HG02884 (cell line): ENCODE data around the gene WWC2.
"Not testable (repeated sequence)": the region's sequence is repeated elsewhere in the genome, so short reads cannot be mapped to it uniquely, and the experiment has no call there.

Source experiments
- ATAC-seq: cut with Tn5 transposase; IDR thresholded peaks from one replicate; pipeline ENCODE4 v1.9.1; 2021; ENCODE audit warnings: mild to moderate bottlenecking, moderate library complexity; ENCODE audit not compliant: unreplicated experiment

WWC2 gene

DNA sequence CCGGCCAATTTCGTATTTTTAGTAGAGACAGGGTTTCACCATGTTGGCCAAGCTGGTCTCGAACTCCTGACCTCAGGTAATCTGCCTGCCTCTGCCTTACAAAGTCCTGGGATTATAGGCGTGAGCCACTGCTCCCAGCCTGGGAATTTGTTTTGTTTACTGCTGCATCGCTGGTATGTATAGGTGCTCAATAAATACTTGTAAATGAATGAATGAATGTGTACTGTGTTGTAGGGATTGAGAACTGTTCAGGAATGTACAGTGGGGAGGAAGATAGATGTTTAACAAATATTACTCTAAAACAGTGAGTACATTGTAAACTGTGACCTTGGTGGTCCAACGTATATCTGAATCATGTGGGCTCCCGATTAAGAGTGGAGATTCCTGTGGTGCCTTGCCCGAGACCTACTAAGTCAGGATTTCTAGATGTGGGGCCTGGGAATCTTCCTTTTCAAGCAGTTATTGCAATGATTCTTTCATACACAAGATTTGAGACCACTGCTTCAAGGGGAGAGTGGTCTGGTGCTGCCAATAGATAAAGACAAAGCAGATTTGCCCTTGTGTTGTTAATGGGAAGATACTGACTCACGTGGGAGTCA lies 41.0 kb downstream of the WWC2 start:
- no peak for ATAC-seq

GRCh38 chr4:183140911-183141320 lies 41.9 kb downstream of the WWC2 start:
- ATAC-seq: no peak

DNA sequence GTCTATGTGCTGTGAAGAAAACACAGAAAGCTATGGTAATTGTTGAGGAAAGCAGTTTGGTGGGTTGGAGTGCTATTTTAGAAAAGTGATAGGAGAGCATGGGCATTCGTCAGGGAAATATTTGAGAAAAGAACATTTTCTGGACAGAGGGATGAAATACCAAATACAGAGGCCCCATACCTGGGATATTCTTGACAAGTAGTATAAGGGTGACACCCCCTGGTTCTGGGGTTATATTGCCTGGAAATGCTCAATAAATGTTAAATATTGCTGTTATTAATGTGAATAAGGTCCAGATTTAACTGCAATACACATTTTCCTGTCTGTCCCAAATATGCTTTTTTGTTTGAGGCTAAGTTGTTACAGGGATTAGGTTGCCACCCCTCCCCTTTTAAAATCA lies 42.9 kb downstream of the WWC2 start:
- ATAC-seq: no peak

- no peak for ATAC-seq
These were observed 43.8 kb downstream of the WWC2 start for GRCh38 chr4:183142571-183143550.

DNA sequence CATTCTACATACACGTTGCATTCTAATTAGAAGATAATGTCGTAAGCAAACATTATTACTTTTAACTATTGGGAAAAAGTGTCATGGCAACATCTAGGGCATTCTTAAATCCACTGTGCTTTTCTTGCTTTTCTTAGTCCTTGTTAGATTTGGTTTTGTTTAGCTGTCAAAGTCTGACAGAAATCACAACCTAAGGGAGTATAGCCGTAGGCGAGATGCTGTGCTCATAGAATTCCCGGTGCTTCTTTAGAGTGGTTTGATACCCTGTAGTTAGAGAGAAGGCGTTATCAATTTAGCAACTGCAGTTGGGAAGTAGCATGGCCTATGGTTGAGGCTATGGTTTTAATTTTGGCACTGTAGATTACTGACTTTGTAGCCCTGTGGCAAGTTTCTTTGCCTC lies 45.7 kb downstream of the WWC2 start:
- ATAC-seq: no peak

DNA sequence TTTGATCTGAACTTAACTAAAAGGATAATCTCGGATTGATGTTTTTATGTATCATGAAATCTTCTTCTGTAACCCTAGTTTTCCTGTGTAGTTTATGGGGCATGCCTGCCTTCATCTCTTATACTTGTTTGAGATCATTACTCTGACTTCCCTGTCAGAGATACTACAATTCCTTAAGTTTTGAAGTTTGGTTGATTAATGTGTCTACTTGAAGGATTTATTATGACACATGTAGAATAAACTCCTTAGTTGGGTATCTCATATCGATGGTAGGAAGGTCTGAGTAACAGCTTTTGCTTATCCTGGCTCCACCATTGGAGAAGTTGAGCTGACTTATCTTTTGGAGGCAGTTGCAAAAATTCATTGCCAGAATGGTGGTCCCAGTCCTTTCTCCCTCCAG lies 46.7 kb downstream of the WWC2 start:
- ATAC-seq: no peak

DNA sequence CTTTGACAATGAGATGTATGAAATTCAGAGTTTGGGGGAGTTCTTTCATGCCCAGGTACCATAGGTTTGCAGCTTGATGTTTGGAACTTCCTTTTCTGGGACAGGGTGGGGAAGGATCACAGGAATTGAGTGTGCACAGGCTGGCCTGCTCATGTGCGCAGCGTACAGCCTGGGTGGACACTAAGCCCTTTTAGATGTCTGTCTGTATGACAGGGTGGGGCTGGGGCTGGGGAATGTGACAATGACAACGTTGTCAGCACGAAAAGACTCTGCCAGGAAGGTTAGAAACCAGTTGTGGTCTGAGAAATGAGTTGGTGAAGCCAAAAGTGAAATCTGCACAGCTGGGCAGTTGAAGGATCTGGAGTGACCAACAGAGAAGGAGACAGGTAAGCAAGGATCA lies 47.4 kb downstream of the WWC2 start:
- no peak for ATAC-seq

DNA sequence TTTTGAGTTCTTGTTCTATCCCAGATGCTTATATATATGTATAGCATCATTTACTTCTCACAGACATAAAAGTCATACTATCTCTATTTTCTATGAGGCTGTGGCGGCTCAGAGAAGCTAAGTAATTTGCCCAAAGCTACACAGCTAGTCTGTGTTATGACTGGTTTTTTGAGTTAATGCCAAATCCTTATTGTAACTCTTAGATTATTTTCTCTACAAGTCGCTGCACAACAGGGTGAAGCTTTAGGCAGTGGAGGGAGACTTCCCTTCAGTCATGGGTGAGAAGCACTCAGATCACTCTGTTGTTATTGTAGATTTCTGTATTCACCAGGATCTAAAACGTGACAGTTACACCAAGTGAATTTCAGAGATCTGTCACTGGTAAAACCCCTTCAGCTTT lies 48.1 kb downstream of the WWC2 start:
- no peak for ATAC-seq

DNA sequence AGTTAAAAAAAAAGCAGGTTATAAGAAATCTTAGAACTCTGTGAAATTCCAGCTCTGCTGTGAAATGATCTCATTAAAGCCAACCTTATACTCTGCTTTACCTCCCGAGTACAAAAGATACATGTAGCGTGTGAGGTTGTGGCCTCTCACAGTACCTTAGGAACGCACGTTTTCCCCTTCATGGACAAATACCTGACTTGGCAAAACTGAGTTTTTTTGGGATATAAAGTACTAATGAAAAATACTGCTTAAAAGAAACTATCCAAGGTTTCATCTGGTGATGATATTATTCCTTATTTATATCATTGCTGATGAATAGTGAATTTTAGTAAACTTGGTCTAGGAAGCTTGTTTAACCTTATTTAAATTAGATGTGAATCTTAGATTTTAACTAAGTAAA lies 48.9 kb downstream of the WWC2 start:
- ATAC-seq: no peak

- no peak for ATAC-seq
These were observed 50.8 kb downstream of the WWC2 start for GRCh38 chr4:183149616-183150539.

GRCh38 chr4:183150664-183151063 lies 51.6 kb downstream of the WWC2 start:
- not testable (repeated sequence) for ATAC-seq

GRCh38 chr4:183152232-183152631 lies 53.2 kb downstream of the WWC2 start:
- ATAC-seq: not testable (repeated sequence)

DNA sequence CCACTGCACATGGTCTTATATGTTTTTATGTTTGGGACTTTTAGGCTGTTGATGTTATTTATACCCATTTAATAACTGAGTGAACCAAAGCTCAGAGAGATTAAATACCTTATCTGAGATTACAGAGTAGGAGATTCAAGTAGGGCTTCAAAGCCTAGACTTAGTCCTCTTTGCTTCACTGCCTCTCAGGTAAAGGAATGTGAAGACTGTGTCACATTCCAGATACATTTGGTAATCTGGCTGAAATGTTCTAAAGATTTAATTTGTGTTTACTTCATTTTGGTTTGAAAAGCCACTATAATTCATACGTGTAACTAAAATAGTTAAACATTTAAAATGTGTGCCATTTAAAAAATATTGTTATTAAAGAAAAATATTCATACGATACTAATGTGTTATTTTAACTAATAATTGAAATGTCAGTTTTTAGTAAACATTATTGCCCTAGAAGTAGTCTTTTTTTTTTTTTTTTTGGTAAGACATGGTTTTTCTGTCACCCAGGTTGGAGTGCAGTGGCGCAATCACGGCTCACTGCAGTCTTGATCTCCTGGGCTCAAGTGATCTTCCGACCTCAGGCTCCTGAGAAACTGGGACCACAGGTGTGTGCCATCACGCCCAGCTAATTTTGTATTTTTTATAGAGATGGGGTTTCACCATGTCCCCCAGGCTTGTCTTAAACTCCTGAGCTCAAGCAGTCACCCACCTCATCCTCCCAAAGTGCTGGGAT lies 54.3 kb downstream of the WWC2 start:
- no peak for ATAC-seq

DNA sequence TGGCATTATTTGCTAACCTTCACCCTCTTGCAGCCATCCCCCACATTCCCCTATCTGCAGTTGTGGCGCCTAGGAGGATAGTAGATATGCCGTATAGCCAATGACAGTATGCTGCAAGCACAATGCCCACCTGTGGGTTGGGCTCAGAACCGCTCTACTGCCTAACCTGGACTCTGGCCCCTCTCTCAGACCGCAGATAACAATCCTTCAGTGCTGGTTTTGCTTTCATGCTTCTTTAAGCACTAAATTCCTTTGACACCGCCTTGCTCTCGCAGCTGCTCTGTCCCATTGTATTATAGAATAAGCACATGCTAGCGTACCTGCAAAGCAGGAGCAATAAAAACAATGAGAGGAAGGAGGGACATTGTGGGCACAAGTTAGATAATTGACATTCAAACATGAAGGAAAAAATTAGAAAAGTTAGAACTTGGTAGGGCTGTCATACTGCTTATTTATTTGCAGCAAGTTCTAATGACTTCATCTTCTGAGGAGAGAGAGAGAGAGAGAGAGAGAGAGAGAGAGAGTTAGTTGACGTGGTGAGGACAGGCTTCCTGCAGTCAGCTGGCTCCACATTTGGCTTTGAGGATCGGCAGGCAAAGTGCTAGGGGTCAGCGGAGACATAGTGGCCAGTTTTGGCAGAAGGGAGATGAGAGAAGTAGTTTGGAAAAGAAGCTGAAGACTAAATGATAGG lies 55.8 kb downstream of the WWC2 start:
- no peak for ATAC-seq

DNA sequence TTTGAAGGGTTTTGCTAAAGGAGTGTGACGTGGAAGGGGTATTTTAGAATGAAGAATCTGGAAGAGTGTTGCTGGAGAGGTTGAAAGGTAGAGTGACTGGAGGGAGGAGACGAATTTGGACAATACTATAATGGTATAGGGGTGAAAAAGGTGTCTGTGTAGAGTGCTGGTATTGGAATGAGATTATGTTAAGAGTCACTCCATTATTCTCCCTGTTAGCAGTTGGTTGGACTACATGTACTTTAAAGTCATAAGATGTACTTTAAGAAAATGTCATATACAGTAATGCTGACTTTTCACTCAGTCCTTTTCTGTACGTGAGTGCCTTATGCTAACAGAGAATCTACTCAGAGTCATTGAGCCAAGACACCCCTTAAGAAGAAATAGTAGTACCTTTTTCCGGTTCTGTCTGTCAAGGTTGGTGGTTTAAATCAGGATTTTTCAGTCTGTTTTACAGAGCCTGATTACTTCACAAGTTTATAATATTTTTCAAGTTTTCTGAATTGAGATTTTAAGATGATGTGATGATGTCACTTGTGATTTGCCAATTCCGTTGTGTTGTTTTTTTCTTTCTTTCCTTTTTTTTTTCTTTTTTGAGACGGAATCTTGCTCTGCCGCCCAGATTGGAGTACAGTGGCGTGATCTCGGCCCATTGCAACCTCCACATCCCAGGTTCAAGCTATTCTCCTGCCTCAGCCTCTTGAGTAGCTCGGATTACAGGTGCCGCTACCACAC lies 56.6 kb downstream of the WWC2 start:
- ATAC-seq: no peak

DNA sequence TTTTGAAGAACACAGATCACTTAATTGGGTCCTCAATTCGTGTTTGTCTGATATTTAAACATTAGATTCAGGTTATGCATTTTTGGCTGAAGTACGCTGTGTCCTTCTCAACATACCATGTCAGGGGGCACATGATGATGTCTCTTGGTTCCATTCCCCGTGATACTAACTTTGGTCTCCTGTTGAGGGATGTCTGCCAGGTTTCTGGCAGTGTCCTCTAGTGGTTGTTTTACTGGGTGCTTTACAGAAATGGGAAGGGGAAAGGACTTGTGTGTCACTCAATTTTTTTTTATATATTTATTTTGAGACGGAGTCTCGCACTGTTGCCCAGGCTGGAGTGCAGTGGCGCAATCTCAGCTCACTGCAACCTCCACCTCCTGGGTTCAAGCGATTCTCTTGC lies 58.2 kb downstream of the WWC2 start:
- ATAC-seq: no peak

- no peak for ATAC-seq
These were observed 59.0 kb downstream of the WWC2 start for GRCh38 chr4:183158062-183158461.

DNA sequence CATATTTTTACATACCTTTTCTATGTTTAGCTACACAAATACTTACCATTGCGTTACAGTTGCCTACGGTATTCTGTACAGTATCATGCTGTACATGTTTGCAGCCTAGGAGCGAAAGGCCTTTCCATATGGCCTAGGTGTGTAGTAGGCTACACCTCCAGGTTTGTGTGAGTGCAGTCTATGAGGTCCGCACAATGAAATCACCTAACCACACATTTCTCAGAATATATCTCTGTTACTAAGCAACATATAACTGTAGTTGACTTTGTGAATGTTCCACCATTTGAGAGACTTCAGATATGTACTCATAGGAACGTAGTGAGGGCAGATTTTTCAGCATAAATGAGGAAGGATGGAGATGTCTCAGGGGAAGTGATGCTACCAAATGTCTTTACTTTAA lies 62.6 kb downstream of the WWC2 start:
- ATAC-seq: no peak

- no peak for ATAC-seq
These were observed 64.1 kb downstream of the WWC2 start for GRCh38 chr4:183163135-183163534.
